Measurements from ENCODE around the gene FKBP8.

FKBP8 gene

DNA sequence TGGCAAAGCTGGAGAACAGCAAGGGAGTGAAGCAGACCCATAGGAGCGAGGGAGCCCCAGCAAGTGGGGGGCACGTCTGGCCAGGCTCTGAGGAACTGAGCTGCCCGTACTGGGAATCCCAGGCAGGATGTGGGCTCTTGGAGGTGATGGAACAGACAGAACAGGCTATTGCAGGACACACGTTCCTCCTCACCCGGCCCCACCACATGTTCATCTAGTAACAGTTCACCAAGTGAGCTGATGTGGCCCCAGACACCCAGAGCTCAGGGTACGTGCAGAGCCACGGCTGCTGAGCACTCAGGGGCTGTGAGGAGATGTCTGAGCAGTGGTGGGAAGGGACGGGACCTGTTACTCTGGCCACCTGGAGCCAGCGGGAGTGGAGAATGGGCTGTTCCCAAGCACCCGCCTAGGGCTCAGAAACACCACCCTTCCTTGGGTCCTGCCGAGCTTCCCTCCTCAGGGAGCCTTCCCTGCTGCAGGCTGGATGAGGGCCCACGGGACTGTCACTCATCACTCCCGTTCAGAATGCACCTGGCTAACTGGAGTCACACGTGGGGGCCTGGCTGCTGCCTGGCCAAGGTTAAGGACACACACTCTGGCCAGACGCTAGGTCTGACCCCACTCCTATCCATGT, 39.9 kb downstream of the FKBP8 start:
- DNase-seq = no peak

DNA sequence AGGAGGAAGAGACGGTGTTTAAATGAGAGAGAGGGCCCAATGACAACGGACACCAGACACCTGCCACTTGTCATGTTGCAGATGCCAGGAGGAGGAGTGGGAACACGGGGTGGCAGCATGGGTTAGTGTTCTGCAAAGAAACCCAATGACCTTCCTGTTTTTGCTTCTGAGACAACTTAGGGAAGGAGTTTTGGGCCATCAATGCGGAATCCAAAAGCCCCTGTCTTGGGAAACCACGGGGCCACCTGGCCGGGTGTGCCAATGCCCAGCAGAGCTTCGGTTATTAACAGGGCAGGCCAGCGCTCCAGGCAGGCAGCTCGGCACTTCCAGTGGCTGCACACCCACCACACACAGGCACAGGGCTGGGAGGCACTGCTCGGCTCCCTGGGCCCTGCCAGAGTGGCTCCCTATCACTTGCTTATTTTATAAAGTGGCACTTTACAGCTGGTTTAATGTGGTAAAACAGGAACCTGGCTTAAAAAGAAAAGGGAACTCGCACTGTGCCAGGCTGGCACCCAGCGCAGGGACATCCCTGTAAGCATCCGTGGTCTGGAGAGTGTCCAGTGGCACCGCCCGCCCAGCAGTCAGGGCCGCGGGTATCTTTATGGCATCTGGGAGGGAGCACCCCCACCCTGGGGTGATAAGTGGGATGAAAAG, 40.6 kb downstream of the FKBP8 start:
- DNase-seq = peak in 4 of 56 donors; percentile 15 to 32 (median 23)

DNA sequence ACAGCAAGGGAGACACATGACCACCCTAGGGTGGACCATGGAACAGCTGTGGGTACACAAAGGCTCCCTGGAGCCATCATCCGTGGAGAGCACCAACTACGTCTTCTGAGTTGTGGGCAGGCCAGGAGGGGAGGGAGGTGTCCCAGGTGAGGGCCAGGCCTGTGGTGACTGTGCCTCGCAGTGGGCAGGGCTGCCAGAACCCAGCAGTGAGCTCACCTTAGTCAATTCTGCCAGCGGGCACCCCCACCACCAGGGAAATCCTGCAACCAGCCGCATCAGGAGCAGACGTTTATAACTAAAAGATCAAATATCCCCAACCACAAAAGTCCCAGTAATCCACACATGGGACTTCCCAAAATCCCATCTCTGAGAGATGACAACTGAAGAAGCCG, 41.1 kb downstream of the FKBP8 start:
- DNase-seq = no peak

DNA sequence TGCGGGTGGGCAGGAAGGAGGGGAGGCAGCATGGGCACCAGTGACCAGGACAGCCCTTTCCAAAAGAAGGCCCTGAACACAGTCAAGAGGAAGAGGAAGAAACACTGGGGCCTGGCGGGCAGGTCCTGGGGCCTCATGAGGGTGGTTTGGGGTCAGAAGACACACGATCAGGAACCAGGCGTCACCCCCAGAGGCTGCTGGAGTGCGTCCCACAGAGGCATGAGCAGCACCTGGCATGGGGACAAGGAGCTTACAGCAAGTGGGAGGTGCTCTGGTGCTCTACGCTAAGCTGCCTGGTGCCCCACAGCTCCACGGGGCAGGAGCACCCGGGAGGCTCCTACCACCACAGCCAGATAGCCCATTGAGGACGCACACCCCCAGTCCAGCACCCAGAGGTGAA, 41.5 kb downstream of the FKBP8 start:
- DNase-seq = peak in 2 of 56 donors; percentile 19 to 22

DNA sequence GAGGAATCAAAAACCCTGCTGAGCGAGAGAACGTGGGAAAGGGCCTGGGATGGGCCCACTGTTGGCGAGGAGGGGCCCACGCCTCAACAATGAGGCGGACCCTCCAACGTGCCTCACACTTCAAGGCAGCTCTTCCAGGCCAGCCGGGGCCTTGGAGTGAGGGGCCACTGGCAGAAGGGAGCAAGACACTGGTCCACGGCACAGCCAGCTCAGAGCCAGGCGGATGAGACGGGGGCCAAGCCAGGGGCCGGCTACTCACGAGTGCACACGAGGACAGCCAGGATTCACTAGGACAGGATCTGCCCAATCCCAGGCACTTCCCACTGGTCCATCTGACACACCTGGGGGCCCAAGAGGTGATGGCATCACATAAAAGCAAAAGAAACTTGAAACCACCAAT, 42.0 kb downstream of the FKBP8 start:
- no peak for DNase-seq

DNA sequence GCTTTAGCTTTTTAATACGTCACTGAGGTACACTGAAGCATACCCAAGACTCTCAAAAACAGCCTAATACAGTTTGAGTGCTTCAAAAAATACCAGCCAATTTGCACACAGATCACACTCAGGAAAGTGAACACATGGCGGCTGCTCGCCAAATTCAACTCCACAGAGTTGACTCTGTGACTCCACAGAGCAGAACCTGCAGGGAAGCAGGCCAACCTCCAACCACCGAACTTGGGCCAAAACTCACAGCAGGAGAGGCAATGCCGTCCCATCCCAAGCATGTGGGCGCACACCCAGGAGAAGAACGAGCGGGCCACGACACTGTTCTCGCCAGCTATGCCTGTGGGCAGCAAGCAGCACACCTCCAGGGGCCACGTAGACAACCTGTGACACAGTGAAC, 42.6 kb downstream of the FKBP8 start:
- DNase-seq = no peak

DNA sequence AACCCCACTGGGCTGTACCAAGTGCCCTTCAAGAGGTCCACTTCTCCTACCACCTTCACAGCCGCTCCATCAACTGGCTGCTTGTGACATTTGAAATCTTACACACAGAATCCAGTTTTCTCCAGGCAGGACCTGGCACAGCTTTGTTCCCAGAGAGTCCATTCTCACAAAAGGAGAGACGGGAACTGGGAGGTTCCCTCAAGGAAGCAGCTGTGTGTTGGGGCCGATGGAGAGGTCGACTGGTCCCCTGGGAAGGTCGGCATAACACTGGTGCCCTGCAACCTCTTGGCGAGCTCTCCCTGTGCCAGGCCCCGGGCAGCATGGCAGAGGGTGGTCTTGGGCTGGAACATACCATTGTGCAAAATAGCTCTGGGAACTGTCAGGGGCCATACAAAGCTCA, 43.0 kb downstream of the FKBP8 start:
- no peak for DNase-seq

DNA sequence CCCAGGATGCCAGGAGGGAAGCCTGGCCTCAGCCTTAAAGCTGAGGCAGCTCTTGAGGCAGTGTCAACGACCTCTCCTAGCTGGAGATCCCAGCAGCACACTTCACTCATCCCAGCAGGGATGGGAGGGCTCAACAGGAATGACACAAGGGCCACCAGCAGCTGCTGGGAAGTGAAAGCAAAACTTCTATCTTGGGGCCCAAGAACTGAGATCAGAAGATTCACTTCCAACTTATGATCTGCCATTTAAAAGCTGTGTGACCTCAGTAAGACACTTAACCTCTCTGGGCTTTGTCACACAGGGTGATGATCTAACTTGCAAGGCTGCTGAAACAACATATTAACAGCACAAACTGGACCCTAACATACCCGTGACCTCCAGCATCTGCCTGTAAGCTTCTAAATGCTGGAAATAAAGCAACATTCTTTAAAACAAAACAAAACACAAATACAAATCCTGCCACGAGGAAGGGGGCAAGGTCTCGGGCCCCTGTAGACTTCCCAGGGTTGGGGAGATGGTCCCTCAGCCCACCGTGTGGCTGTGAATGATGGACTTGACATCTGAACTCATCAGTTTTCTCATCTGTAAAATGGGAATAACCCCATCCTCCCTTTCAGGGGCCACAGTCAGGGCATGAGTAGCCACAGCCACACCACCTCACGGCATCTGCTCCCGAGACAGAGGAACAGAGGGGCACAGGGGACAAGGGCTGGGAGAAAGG, 44.2 kb downstream of the FKBP8 start:
- DNase-seq = no peak

DNA sequence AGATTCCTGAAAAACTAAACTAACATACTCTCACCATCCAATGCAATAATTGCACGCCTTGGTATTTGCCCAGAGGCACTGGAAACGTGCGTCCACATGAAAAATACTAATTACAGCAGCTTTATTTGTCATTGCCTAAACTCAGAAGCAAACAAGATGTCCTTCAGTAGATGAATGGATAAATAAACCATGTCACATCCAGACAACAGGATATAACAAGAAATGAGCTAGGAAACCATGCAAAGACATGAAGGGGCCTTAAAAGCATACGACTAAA, 46.5 kb downstream of the FKBP8 start:
- DNase-seq = no peak

DNA sequence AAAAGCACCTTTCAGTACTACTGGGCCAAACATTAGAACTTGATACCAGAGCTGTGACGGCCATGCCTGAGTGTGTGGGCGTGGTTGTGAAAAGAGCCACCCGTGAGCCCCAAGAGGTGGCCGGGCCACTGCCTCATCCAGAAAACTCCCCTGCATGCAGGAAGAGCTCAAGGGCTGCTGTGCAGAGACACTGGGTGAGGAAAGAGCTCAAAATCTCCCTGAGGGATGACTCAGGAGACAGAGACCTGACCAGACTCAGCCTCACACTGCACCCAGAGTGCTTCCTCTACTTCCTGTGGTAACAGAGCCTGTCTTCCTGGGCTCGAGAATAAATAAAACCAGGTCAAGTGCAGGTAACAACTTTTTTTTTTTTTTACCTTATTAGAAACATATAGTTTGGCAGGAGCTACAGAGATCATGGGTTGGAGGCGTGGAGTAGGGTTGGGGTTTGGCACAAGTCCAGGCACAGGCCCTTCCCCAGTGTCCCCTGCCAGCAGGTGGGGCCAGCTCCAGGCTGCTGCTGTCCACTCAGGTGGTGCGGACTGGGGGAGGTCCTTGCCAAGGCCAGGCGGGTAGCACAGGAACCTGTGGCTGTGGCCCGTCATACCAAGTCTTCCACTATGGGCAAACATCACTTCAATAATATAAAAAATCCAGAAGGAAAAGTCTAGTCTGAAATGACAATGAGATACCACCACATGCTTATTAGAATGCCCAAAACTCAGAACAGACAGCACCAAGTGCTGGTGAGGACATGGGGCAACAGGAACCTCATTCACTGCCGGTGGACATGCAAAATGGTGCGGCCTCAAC, 47.0 kb downstream of the FKBP8 start:
- no peak for DNase-seq

DNA sequence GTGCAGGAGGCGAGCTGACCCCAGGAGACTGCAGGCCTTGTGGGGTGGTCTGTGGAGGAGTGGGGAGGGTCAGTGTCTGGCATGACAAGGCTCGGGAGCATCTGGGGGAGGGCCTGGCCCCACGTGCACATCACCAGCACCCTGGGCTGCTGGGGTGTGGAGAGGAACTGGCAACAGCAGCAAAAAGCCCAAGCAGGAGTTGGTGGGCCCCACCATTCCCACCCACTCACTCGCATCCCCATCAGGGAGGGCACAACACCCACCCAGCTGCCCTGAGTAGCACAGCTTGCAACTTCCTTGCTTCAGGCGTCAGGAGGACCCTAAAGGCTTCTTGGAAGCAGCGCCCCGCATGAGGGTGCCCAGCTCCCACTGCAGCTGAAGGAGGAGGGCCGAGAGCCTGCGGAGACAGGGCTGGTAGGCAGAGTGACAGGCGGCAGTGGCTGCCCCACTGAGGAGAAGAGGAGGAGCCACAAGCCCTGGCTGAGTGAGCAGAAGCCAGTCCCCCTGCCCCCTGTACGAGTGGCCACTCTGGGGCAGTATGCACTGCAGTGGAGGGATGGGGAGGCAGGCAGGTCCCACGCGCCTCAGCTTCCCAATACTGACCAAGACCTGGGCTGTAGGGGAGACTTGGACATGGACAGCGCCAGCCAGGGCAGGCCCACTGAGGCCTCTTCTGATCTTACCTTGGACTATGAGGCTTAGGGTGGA, 48.0 kb downstream of the FKBP8 start:
- DNase-seq = no peak

DNA sequence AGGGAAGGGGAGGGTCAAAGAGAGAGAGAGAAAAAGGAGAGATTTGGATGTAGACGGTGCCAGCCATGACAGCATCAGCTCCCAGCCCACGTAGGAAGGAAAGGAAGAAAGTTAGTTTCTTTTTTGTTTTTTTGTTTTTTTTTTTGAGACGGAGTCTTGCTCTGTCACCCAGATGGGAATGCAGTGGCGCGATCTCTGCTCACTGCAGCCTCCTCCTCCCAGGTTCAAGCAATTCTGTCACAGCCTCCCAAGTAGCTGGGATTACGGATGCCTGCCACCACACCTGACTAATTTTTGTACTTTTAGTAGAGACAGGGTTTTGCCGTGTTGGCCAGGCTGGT, 49.1 kb downstream of the FKBP8 start:
- DNase-seq = no peak

DNA sequence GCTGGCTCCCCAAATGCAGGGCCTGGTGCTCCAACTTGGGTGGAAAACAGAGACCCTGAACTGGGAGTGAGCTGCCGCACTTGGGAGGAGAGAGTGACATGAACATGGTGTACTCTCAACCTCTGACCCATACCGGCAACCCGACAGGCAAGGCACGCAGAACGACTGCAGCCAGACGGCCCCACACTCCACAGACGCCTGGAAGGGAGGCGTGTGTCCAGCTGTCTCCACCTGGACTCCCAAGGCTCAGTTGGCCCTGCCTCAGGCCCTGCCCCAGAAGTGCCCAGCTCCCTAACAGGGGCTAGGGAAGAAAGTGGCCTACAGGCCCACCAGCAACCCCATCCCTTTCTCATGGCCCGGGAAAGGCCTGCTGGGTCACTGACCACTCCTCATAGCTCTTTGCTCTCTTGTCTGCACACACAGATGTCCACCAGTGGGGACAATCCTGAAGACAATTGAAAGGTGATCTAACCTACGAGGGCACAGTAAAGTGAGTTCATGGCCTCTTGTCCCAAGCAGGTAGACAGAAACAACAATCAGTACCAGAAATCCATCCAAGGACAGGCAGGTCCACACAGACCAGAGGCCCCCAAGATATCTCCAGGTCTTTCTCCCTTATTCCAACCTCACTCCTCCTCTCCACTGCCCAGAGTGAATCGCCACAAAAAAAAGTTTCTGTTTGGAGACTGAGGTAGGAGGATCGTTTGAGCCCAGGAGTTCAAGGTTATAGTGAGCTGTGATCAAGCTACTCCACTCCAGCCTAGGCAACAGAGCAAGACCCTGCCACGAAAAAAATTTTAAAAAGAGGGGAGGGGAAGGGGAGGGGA, 49.7 kb downstream of the FKBP8 start:
- DNase-seq = no peak

DNA sequence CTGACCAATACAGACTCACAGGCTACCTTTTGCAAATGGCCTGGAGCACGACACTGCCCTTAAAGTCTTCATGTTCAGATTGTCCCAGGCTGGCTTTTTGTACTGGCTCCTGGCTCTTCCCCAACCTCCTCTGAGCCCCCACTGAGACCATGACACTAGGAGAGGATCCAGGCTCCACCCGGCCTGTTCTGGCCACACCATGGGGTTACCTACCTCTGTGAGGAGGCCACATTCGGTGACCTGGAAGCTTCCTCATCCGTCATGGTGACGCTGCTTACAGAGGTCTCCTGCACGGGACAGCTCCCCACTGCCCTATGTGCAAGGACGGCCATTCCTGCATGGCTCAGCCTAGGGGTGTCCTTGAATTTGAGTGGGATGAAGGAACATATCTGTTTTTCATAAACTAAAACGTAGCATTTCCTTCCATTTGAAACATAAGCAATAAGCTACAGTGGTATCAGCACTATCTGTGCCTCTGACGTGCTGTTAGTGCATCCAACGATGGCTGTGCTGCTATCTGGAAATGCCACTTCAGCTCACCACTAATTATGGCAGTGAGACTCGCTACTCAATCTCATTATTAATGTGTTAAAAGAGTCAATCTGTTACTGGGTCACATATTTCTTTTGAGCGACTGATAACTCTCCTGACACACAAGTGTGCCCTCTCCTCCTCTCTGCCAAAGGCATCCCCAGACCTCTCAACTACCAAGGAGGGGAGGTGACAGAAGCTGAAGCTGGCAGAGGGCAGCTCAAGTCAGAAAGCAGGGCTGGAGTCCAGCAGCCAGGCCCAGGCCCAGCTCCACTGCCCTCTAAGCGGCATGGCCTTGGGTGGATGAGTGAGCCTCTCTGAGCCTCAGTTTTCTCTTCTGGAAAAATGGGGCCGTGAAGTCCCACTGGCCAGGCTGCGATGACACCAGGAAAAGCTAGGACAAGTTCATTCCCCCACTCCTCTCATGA, 51.1 kb downstream of the FKBP8 start:
- no peak for DNase-seq

DNA sequence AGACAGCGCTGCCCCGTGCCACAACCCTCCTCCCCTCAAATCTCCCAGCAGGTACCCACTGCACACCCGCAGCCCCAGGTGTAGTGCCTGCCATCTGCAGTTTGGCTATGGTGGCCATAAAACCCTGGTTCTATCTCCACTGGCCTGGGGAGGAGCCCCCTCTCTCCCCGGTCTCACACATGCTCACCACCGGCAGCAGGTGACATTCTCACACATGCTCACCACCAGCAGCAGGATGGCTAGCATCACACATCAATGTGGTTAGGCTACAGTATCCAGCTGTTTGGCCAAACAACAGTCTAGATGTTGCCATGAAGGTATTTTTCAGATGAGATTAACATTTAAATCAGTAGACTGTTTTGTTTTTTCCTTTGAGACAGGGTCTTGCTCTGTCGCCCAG, 52.6 kb downstream of the FKBP8 start:
- no peak for DNase-seq

DNA sequence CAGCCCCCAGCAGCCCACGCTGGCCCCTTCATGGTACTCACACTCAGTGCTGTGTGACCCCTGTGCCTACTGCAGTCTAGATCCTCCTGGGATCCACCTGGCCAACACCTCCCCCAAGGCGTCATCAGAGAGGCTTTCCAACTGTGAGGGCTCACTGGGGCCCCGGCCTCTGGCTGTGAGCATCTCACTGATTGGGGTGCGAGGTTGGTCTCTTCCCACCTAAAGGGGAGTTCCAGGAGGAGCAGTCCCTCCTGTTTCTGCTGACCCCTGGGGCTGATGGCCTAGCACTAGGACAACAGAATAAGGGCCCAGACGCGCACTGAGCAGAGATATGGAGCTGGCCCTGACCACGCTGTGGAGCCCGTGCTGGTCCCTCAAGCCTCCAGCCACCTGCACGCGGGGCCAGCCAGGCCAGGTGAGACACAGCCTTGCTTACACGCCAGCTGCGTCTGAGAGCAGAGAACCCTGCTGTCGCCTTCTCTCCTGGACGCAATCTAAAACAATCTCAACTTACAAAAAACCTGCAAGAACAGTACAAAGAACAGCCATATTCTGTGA, 53.7 kb downstream of the FKBP8 start:
- no peak for DNase-seq

DNA sequence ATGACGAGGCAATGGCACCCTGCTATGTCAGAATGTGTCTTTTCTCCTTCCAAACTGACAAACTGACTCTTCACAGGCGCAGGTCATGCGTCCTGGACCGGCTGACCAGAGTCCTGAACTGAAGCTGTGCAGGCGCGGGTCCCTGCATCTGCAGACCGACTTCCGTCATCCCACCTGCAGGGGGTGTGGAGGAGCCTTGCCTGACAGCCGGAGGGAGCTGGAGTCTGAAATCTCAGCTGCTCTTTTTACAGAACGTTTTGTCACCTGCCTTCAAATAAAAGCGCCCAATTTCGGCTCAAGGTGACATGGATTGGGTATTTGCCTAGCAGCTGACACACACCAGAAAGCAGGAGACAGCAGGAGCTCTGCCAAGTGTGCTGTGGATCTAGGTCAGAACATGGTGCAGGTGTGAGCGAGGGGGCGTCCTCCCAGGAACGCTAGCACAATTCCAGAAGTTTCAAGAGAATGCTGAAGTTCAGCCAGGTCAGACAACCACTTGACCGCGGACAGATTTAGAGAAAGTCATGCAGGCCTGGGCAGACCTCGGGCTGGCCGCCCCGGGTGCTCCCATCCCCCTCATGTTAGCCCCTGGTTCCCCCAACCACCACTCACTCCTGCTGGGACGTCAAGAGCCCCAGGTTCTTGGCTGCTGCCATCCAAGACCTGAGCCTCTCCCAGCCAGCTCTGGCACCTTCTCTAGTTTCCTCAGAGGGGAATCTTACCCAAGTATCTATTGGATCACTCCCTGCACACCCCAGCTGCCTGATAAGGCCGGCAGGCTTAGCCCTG, 54.3 kb downstream of the FKBP8 start:
- peak in 37 of 56 donors; percentile 19 to 83 (median 49) for DNase-seq

DNA sequence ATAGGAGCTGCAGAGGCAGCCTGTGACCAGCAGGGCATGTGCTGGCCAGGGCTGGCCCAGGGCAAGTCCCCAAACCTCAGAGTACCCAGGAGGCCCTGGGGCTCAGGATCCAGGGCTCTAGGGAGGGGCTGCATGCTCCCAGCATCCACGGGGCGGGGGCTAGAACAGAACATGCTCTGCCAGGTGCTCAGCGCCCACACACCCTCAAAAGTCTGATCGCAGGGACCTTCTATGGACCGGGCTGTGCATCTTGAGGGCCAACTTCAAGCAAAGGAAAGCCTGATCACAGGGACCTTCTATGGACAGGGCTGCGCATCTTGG, 55.0 kb downstream of the FKBP8 start:
- peak in 8 of 56 donors; percentile 14 to 49 (median 28) for DNase-seq
